NCI-H2171 (cell line): Measurements from ENCODE around the gene TBRG4.

Experiments
- DNase-seq: peaks from one replicate; lab custom pipeline; 2025; lab: John Stamatoyannopoulos, UW

Gene TBRG4

GRCh38 chr7:45055016-45055415, 56.5 kb downstream of the TBRG4 start:
- DNase-seq: no peak

- DNase-seq: no peak
Measured at GRCh38 chr7:45054442-45054841, 57.1 kb downstream of the TBRG4 start.

GRCh38 chr7:45053941-45054340, 57.6 kb downstream of the TBRG4 start:
- no peak for DNase-seq

- DNase-seq: no peak
Measured at GRCh38 chr7:45053401-45053800, 58.1 kb downstream of the TBRG4 start.

GRCh38 chr7:45052011-45052410, 59.5 kb downstream of the TBRG4 start:
- no peak for DNase-seq

GRCh38 chr7:45050198-45050597, 61.3 kb downstream of the TBRG4 start:
- DNase-seq: no peak
